Measurements from ENCODE around the gene DHX34.
"Not testable (repeated sequence)": the region's sequence is repeated elsewhere in the genome, so short reads cannot be mapped to it uniquely, and the experiment has no call there.

DNA sequence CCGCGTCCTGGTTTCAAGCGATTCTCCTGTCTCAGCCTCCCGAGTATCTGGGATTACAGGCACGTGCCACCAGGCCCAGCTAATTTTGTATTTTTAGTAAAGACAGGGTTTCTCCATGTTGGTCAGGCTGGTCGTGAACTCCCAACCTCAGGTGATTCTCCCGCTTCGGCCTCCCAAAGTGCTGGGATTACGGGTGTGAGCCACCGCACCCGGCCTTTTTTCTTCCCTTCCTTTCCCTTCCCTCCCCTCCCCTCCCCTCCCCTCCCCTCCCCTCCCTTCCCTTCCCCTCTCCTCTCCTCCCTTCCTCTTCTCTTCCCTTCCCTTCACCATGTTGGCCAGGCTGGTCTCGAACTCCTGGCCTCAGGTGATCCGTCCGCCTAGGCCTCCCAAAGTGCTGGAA, 48.2 kb upstream of the DHX34 start:
- not testable (repeated sequence) for TF ChIP-seq SUZ12 (IDR thresholded peaks at IDR 0.05; ENCODE audit: extremely low read depth, insufficient read depth, insufficient read length); YY1 (IDR thresholded peaks at IDR 0.05; ENCODE audit: insufficient read depth, insufficient read length)

Measured in NT2/D1 (cell line).